Kidney (tissue), 14 donors: ENCODE results near the gene AGR3. TPM values are rescaled to one million over a fixed set of nuclear protein-coding genes. Genes with fewer than 3 reads are reported as not detected.
"Not testable (repeated sequence)": the region's sequence is repeated elsewhere in the genome, so short reads cannot be mapped to it uniquely, and the experiment has no call there.

ENCODE experiments used
- DNase-seq, 5 donors: peaks; one replicate each; pipeline ENCODE4 v3.0.0-alpha.2; 2013 to 2020
- FAIRE-seq: peaks from 2 replicates; lab custom pipeline; 2012; peaks lifted over from hg19 to GRCh38; lab: Jason Lieb, UNC
- H3K27ac ChIP-seq, 2 donors: one replicate each; pipeline ENCODE4 v1.7.0; 2013; ENCODE audit warnings: low read depth in 2 of 2, low read length in 2 of 2, inconsistent platforms in 1 of 2
- H3K27me3 ChIP-seq: one replicate; pipeline ENCODE4 v1.7.1; 2013; ENCODE audit warnings: low read length, inconsistent platforms; ENCODE audit not compliant: control insufficient read depth, insufficient read depth
- H3K36me3 ChIP-seq, 3 donors: one replicate each; pipeline versions ENCODE4 v1.7.0 to v1.7.1; 2013; ENCODE audit warnings: low read length in 3 of 3, control low read depth in 1 of 3, inconsistent platforms in 1 of 3; ENCODE audit not compliant: insufficient read depth in 3 of 3, control insufficient read depth in 2 of 3
- H3K4me1 ChIP-seq, 3 donors: one replicate each; pipeline versions ENCODE4 v1.7.0 to v1.7.1; 2013; ENCODE audit warnings: low read length in 3 of 3, inconsistent platforms in 1 of 3, low read depth in 1 of 3; ENCODE audit not compliant: control insufficient read depth in 2 of 3, insufficient read depth in 2 of 3
- H3K4me3 ChIP-seq, 3 donors: one replicate each; pipeline versions ENCODE4 v1.7.0 to v1.8.1; 2013; ENCODE audit warnings: low read length in 3 of 3, control low read depth in 1 of 3, inconsistent platforms in 1 of 3
- H3K9ac ChIP-seq, 3 donors: one replicate each; pipeline versions ENCODE4 v1.7.0 to v1.7.1; 2013; ENCODE audit warnings: low read length in 3 of 3, control low read depth in 1 of 3, inconsistent platforms in 1 of 3
- H3K9me3 ChIP-seq, 3 donors: one replicate each; pipeline versions ENCODE4 v1.7.0 to v1.7.1; 2013; ENCODE audit warnings: low read length in 3 of 3, control low read depth in 1 of 3, inconsistent platforms in 1 of 3; ENCODE audit not compliant: control insufficient read depth in 2 of 3, insufficient read depth in 1 of 3
- CTCF ChIP-seq: IDR thresholded peaks from 3 replicates; pipeline ENCODE4 v1.5.1; 2012; ENCODE audit warnings: mild to moderate bottlenecking, moderate library complexity, borderline replicate concordance; ENCODE audit not compliant: insufficient read depth; ENCODE audit errors: extremely low read depth
- intact Hi-C: fragments of 100-400 bp; cut with DNase I; formaldehyde crosslinking; loops from one replicate; pipeline ENCODE4 v1.11.1; 2022
- polyA plus RNA-seq: library from polyadenylated mRNA; stranded (reverse); fragments of 350-450 nt; fragmentation: Illumina TruSeq; extraction: RNeasy Lipid Tissue Mini Kit (QIAGEN cat#74804); gene quantifications from one replicate; pipeline ENCODE4 v1.2.3, GENCODE V29; 2014; ENCODE audit warnings: low read depth, low replicate concordance; ENCODE audit not compliant: insufficient read depth
- total RNA-seq: library from RNA; stranded (reverse); fragmentation: NEBNext Ultra II Directional; extraction: Animal tissue kit (Norgen Biotek cat#: 25700); gene quantifications from one replicate; pipeline ENCODE4 v1.2.1, GENCODE V29; 2021
- donor health status: control.
- donor health status: control.
- donor health status: control.
- donor health status: control.
- donor health status: control.
- donor health status: DM: yes; HTN: yes; CAD: no.
- donor health status: Normal renal cell carcinoma (clear cell type).

Gene AGR3
- total and polyA plus RNA-seq, 2 donors from 2014 or later = 1.7 to 20.3 TPM

DNA sequence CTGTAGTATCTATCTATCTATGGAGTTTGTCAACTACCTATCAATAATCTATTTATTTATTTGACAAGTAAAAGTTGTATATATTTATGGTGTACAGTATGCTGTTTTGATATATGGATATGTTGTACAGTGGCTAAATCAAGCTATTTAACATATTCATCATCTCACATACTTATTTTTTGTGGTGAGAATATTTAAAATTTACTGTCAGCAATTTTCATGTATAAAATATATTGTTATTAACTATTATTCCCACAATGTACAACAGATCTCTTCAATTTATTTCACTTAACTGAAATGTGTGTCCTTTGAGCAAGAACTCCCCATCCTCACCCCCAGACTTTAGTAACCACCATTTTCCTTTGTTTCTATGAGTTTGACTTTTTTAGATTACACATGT is 14.5 kb downstream of the AGR3 start:
- no peak for FAIRE-seq
- no peak for TF ChIP-seq CTCF
- Histone ChIP-seq H3K4me3 (no peak overlapping the region), H3K27ac (no peak overlapping the region), H3K9me3 (peaks cover 0 to 2% (median 0%) of the 10 kb centered on the region in 3 donors), H3K9ac (no peak overlapping the region), H3K4me1 (no peaks in the 10 kb centered on the region), H3K36me3 (no peaks in the 10 kb centered on the region), H3K27me3 (no peaks in the 10 kb centered on the region)
- DNase-seq = no peak
- intact Hi-C loops = no loop called here

GRCh38 chr7:16853189-16853588 is 28.6 kb downstream of the AGR3 start:
- H3K4me3 ChIP-seq, FAIRE-seq, H3K9ac ChIP-seq, H3K9me3 ChIP-seq, DNase-seq, H3K4me1 ChIP-seq, intact Hi-C loops, H3K27me3 ChIP-seq, H3K27ac ChIP-seq, H3K36me3 ChIP-seq: not testable (repeated sequence)

GRCh38 chr7:16851829-16852228 is 30.0 kb downstream of the AGR3 start:
- Histone ChIP-seq H3K36me3 (no peaks in the 10 kb centered on the region), H3K9ac (no peak overlapping the region), H3K27me3 (no peaks in the 10 kb centered on the region), H3K27ac (no peak overlapping the region), H3K9me3 (no peaks in the 10 kb centered on the region), H3K4me1 (no peaks in the 10 kb centered on the region), H3K4me3 (no peak overlapping the region)
- no peak for TF ChIP-seq CTCF
- no peak for FAIRE-seq
- DNase-seq = no peak
- intact Hi-C loops = no loop called here

DNA sequence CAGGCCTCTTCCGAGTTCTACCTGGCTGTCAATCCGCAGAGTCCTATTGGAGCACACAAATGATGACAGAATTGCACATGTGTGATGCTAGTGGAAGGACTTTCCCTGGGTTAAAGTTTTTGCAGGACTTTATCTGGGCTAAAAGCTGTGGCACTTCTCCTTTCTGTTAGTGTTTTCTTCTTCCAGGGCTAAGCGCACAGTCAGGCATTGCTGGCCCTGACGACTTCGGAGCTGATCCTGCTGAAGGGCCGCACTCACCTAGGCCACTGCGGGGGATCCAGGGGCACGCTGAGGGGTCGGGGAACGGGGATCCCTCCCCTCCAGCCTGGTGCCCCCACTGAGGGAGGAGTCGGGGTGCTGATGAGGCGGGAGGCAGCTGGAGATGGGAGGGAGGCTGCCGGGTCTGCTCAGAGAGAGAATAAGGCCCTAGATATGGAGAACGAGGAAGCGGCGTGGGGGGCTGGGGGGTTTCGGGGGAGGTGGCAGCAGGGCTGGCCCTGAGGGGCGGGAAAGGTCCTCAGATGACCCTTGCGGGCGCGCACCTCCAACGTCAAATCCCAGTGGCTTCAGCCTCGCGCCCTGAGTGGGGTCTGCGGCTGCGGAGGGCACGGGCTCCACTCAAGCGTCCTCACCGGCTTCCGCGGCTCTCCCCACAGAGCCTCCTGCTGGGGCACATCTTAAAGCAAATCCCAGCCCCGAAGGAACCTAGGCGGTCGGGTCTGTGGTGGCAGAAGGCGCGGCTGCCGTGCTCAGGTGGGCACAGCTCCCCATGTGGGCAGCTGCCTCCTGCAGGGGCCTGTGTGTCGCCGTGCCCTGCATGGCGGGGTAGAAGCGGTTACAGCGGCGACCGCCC is 30.9 kb downstream of the AGR3 start:
- DNase-seq (peak in 1 of 5 donors; percentile 69), FAIRE-seq (no peak)
- intact Hi-C loops = no loop called here
- TF ChIP-seq CTCF = no peak
- Histone ChIP-seq H3K36me3 (no peaks in the 10 kb centered on the region), H3K27ac (no peak overlapping the region), H3K27me3 (no peaks in the 10 kb centered on the region), H3K9ac (no peak overlapping the region), H3K4me1 (no peaks in the 10 kb centered on the region), H3K4me3 (no peak overlapping the region), H3K9me3 (no peaks in the 10 kb centered on the region)
